Calu3 (cell line): ENCODE measurements around the gene NELFB. TPM values are rescaled to one million over a fixed set of nuclear protein-coding genes. Genes with fewer than 3 reads are reported as not detected.

Experiments used
- BruUV-seq: library from RNA; stranded (reverse); fragments of 400-500 nt; replicated peaks from 2 replicates; lab custom pipeline; 2021; lab: Mats Ljungman, UMichigan
- CTCF ChIA-PET: fragments of 300-600 bp; sonication (Branson Sonifier 250); formaldehyde crosslinking; loops from one replicate; lab custom pipeline; 2022; ENCODE audit warnings: antibody characterized with exemption; lab: Charles Lee
- DNase-seq: peaks from one replicate; pipeline ENCODE4 v3.0.0; 2022
- H3K27ac Mint-ChIP-seq: one replicate; pipeline ENCODE4 v1.8.0; 2022; ENCODE audit warnings: mixed read lengths; ENCODE audit not compliant: unreplicated experiment
- H3K27me3 Mint-ChIP-seq: one replicate; pipeline ENCODE4 v1.8.0; 2022; ENCODE audit warnings: mixed read lengths; ENCODE audit not compliant: unreplicated experiment
- H3K36me3 Mint-ChIP-seq: one replicate; pipeline ENCODE4 v1.8.0; 2022; ENCODE audit warnings: mild to moderate bottlenecking, moderate library complexity, mixed read lengths; ENCODE audit not compliant: insufficient read depth, unreplicated experiment
- H3K4me1 Mint-ChIP-seq: one replicate; pipeline ENCODE4 v1.8.0; 2022; ENCODE audit warnings: mild to moderate bottlenecking, low read depth, mixed read lengths; ENCODE audit not compliant: unreplicated experiment
- H3K4me3 Mint-ChIP-seq: one replicate; pipeline ENCODE4 v1.8.0; 2022; ENCODE audit warnings: mild to moderate bottlenecking, low read depth, moderate library complexity, mixed read lengths; ENCODE audit not compliant: unreplicated experiment
- H3K9me3 Mint-ChIP-seq: one replicate; pipeline ENCODE4 v1.8.0; 2022; ENCODE audit warnings: low read depth, mixed read lengths; ENCODE audit not compliant: unreplicated experiment
- CTCF ChIP-seq: fragments of 200-600 bp; IDR thresholded peaks from one replicate; pipeline ENCODE4 v1.8.0; 2022; ENCODE audit warnings: antibody characterized with exemption; ENCODE audit not compliant: unreplicated experiment
- intact Hi-C: fragments of 100-400 bp; cut with micrococcal nuclease; formaldehyde crosslinking; loops from one replicate; pipeline ENCODE4 v1.10.0; 2022; ENCODE audit not compliant: unreplicated experiment
- total RNA-seq: library from RNA; stranded (reverse); gene quantifications from 2 replicates; pipeline ENCODE4 v1.2.3, GENCODE V29; 2022

Gene NELFB
- total RNA-seq, 1 experiment from 2014 or later: 43.5 TPM

GRCh38 chr9:137213160-137214060, 41.7 kb upstream of the NELFB start:
- BruUV-seq: no TSS peak
- CTCF ChIA-PET: no interaction called here
- no peaks in the 10 kb centered on the region for H3K9me3 Mint-ChIP-seq
- no peak for TF ChIP-seq CTCF
- intact Hi-C loops: no loop called here
- H3K36me3 Mint-ChIP-seq: peaks cover 31% of the 10 kb centered on the region
- H3K4me3 Mint-ChIP-seq: no peak overlapping the region
- H3K27ac Mint-ChIP-seq: no peak overlapping the region
- H3K27me3 Mint-ChIP-seq: no peaks in the 10 kb centered on the region
- no peaks in the 10 kb centered on the region for H3K4me1 Mint-ChIP-seq
- DNase-seq: no peak

- H3K4me1 Mint-ChIP-seq: no peaks in the 10 kb centered on the region
- peaks cover 40% of the 10 kb centered on the region for H3K36me3 Mint-ChIP-seq
- intact Hi-C loops: no loop called here
- TF ChIP-seq CTCF: no peak
- no TSS peak for BruUV-seq
- H3K9me3 Mint-ChIP-seq: no peaks in the 10 kb centered on the region
- CTCF ChIA-PET: interaction anchor here (1.1 to 1.7 kb wide), 3 partner anchors 9 to 19 kb away, joined by 3 to 4 read pairs (median 4); partner anchors contain the start of gene RNF224
- no peak overlapping the region for H3K4me3 Mint-ChIP-seq
- H3K27me3 Mint-ChIP-seq: no peaks in the 10 kb centered on the region
- DNase-seq: no peak
- no peak overlapping the region for H3K27ac Mint-ChIP-seq
Measured at GRCh38 chr9:137214620-137215019, 40.5 kb upstream of the NELFB start.

- H3K9me3 Mint-ChIP-seq: no peaks in the 10 kb centered on the region
- no peak overlapping the region for H3K27ac Mint-ChIP-seq
- no peaks in the 10 kb centered on the region for H3K27me3 Mint-ChIP-seq
- CTCF ChIA-PET: interaction anchor here (1.1 to 1.7 kb wide), 3 partner anchors 8 to 20 kb away, joined by 3 to 4 read pairs (median 4); partner anchors contain the start of gene RNF224
- no peak for TF ChIP-seq CTCF
- BruUV-seq: no TSS peak
- H3K36me3 Mint-ChIP-seq: peaks cover 46% of the 10 kb centered on the region
- no peak for DNase-seq
- intact Hi-C loops: no loop called here
- H3K4me3 Mint-ChIP-seq: no peak overlapping the region
- H3K4me1 Mint-ChIP-seq: no peaks in the 10 kb centered on the region
Measured at GRCh38 chr9:137215196-137215986, 39.7 kb upstream of the NELFB start.

- TF ChIP-seq CTCF: no peak
- Mint-ChIP-seq H3K36me3 (peaks cover 44% of the 10 kb centered on the region), H3K4me3 (no peak overlapping the region), H3K4me1 (no peaks in the 10 kb centered on the region), H3K27ac (no peak overlapping the region), H3K27me3 (no peaks in the 10 kb centered on the region), H3K9me3 (no peaks in the 10 kb centered on the region)
- no TSS peak for BruUV-seq
- CTCF ChIA-PET: interaction anchor here (0.6 kb wide), 1 partner anchor 80 kb away, joined by 3 read pairs; no protein-coding TSS in a partner anchor
- intact Hi-C loops: no loop called here
- no peak for DNase-seq
Measured at GRCh38 chr9:137216188-137216965, 38.8 kb upstream of the NELFB start.
